GM23248 (cell line): ENCODE data around the gene GGCX. TPM values are rescaled to one million over a fixed set of nuclear protein-coding genes. Genes with fewer than 3 reads are reported as not detected.

Experiments used
- DNase-seq: peaks from one replicate; pipeline ENCODE4 v3.0.0-alpha.2; 2015
- H2AFZ ChIP-seq: fragments of 200-600 bp; sonication (generic); 2 replicates; pipeline ENCODE4 v1.6.1; 2016; ENCODE audit warnings: antibody characterized with exemption
- H3F3A ChIP-seq: fragments of 200-600 bp; sonication (generic); 2 replicates; pipeline ENCODE4 v1.6.1; 2016; ENCODE audit warnings: mild to moderate bottlenecking, antibody characterized with exemption, mixed run types; ENCODE audit not compliant: insufficient read depth
- H3K27ac ChIP-seq: fragments of 200-600 bp; sonication (generic); 2 replicates; pipeline ENCODE4 v1.5.1; 2016; ENCODE audit warnings: mild to moderate bottlenecking
- H3K27me3 ChIP-seq: fragments of 200-600 bp; sonication (generic); replicated peaks from 2 replicates; pipeline ENCODE4 v1.6.1; 2016; ENCODE audit warnings: mild to moderate bottlenecking; ENCODE audit not compliant: insufficient read depth
- H3K36me3 ChIP-seq: fragments of 200-600 bp; sonication (generic); 2 replicates; pipeline ENCODE4 v1.6.1; 2016; ENCODE audit warnings: low read depth, mild to moderate bottlenecking
- H3K4me1 ChIP-seq: fragments of 200-600 bp; sonication (generic); 2 replicates; pipeline ENCODE4 v1.6.1; 2016; ENCODE audit warnings: mild to moderate bottlenecking; ENCODE audit not compliant: insufficient read depth
- H3K4me2 ChIP-seq: fragments of 200-600 bp; sonication (generic); one replicate; pipeline ENCODE4 v1.6.1; 2016; ENCODE audit warnings: mild to moderate bottlenecking; ENCODE audit not compliant: unreplicated experiment
- H3K4me3 ChIP-seq: fragments of 200-600 bp; sonication (generic); 2 replicates; pipeline ENCODE4 v1.5.1; 2016; ENCODE audit warnings: mild to moderate bottlenecking
- H3K79me2 ChIP-seq: fragments of 200-600 bp; sonication (generic); 2 replicates; pipeline ENCODE4 v1.6.1; 2016; ENCODE audit warnings: mild to moderate bottlenecking; ENCODE audit not compliant: insufficient read depth
- H3K9ac ChIP-seq: fragments of 200-600 bp; sonication (generic); 2 replicates; pipeline ENCODE4 v1.6.1; 2016; ENCODE audit warnings: mild to moderate bottlenecking
- H3K9me2 ChIP-seq: fragments of 200-600 bp; sonication (generic); 2 replicates; pipeline ENCODE4 v1.6.1; 2016; ENCODE audit warnings: mixed run types, mild to moderate bottlenecking, moderate library complexity; ENCODE audit not compliant: insufficient read depth
- H3K9me3 ChIP-seq: fragments of 200-600 bp; sonication (generic); one replicate; pipeline ENCODE4 v1.6.1; 2017; ENCODE audit warnings: low read depth
- H4K20me1 ChIP-seq: fragments of 200-600 bp; sonication (generic); 2 replicates; pipeline ENCODE4 v1.6.0; 2016; ENCODE audit not compliant: insufficient read depth
- EZH2 ChIP-seq: fragments of 200-600 bp; sonication (generic); IDR thresholded peaks from 2 replicates; pipeline ENCODE4 v1.6.1; 2018; ENCODE audit warnings: antibody characterized with exemption, mild to moderate bottlenecking; ENCODE audit not compliant: insufficient read depth, poor library complexity, severe bottlenecking
- EZH2phosphoT487 ChIP-seq: fragments of 200-600 bp; sonication (generic); IDR thresholded peaks from 2 replicates; pipeline ENCODE4 v1.6.1; 2018; ENCODE audit warnings: antibody characterized with exemption, moderate library complexity, mild to moderate bottlenecking, low read depth; ENCODE audit not compliant: insufficient read depth
- WGBS, 2 experiments: methylation state at CpG; one replicate each; pipeline ENCODE4 v1.1.6; 2015 to 2017; ENCODE audit warnings: low lambda C conversion rate in 2 of 2, low coverage in 1 of 2; ENCODE audit errors: missing lambda C conversion rate in 2 of 2; 5-methylcytosine and 5-hydroxymethylcytosine counted together
- in situ Hi-C: fragments of 300-500 bp; cut with MboI; formaldehyde crosslinking; loops from 2 replicates; pipeline ENCODE4 v1.15.0; 2020
- polyA plus RNA-seq: library from polyadenylated mRNA; unstranded; fragments of >200 nt; fragmentation: Nextera tagmentation; extraction: Ambion mirVana; gene quantifications from 2 replicates; pipeline ENCODE4 v1.2.1, GENCODE V29; 2016
- total RNA-seq: library from RNA; depleted of rRNA; stranded (reverse); fragments of >200 nt; shearing (Covaris generic); gene quantifications from 2 replicates; pipeline ENCODE4 v1.2.3, GENCODE V29; 2014

GGCX gene
- total and polyA plus RNA-seq, 2 experiments from 2014 or later: 62.7 to 81.3 TPM

DNA sequence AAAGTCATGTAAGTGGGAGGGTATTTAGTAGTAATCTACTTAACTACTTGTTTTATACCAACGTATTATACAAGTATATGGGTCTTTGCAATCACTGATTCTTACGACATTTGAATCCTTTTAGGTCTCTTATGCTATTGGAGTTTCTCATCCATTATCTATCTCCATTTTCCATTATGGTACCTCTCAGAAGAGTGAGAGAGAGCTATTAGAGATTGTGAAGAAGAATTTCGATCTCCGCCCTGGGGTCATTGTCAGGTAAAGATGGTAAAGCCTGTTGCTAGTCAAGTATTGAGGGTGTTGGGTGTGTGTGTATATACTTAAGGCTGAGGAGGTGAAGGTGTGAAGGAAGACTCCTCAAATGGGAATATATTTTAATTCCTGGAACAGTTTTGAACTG is 18.5 kb downstream of the GGCX start:
- H3K27me3 ChIP-seq: no peaks in the 10 kb centered on the region
- in situ Hi-C loops: no loop called here
- H3K4me2 ChIP-seq: peak overlapping the region; percentile 100
- H3K9me2 ChIP-seq: no peaks in the 10 kb centered on the region
- H3K27ac ChIP-seq: peak overlapping the region; percentile 1; the same call in 1 of the 2 replicates
- H3K9ac ChIP-seq: 0 out of 2 replicates have a peak overlapping the region, but pooled peaks have one; percentile 9
- peaks cover 86% of the 10 kb centered on the region for H3F3A ChIP-seq
- H3K4me3 ChIP-seq: peak overlapping the region; percentile 92; the same call in 1 of the 2 replicates
- H4K20me1 ChIP-seq: peaks cover 30% of the 10 kb centered on the region
- no peak overlapping the region for H2AFZ ChIP-seq
- no peaks in the 10 kb centered on the region for H3K9me3 ChIP-seq
- H3K4me1 ChIP-seq: peaks cover 22% of the 10 kb centered on the region
- no peak for TF ChIP-seq EZH2phosphoT487
- no peak for TF ChIP-seq EZH2
- no peak for DNase-seq
- 89 to 93% methylated on average over 4 of the region's 4 CpGs for WGBS, 2 experiments
- H3K36me3 ChIP-seq: peaks cover 58% of the 10 kb centered on the region
- H3K79me2 ChIP-seq: peaks cover 59% of the 10 kb centered on the region

- no peak for TF ChIP-seq EZH2
- no peak for TF ChIP-seq EZH2phosphoT487
- WGBS, 2 experiments: 37 to 38% methylated on average over 5 of the region's 5 CpGs
- DNase-seq: peak; percentile 66
- Histone ChIP-seq H3K4me2 (peak overlapping the region; percentile 100), H3K9me3 (no peaks in the 10 kb centered on the region), H4K20me1 (peaks cover 30% of the 10 kb centered on the region), H3K79me2 (peaks cover 67% of the 10 kb centered on the region), H3K27ac (peak overlapping the region; percentile 95), H3K9me2 (no peaks in the 10 kb centered on the region), H3K27me3 (no peaks in the 10 kb centered on the region), H3F3A (peaks cover 81% of the 10 kb centered on the region), H3K9ac (peak overlapping the region; percentile 98), H3K4me1 (peaks cover 29% of the 10 kb centered on the region), H2AFZ (no peak overlapping the region), H3K36me3 (peaks cover 58% of the 10 kb centered on the region), H3K4me3 (peak overlapping the region; percentile 92)
- in situ Hi-C loops: no loop called here
Observed at GRCh38 chr2:85541753-85542457, 19.4 kb downstream of the GGCX start.

DNA sequence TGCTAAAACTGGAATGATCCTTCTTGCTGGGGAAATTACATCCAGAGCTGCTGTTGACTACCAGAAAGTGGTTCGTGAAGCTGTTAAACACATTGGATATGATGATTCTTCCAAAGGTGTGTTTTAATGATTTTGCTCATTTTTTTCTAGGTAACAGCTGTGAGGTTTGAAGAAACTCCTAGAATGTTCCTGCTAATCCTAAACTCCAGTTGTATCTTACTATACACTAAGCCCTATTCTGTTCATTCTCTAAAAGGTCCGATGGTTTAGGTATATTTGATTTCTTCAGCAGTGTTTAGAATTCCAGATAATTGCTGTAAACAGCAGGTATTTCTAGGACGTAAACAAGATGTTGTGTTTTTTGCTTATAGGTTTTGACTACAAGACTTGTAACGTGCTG is 20.0 kb downstream of the GGCX start:
- no peaks in the 10 kb centered on the region for H3K9me2 ChIP-seq
- in situ Hi-C loops: no loop called here
- no peak for TF ChIP-seq EZH2phosphoT487
- no peak for TF ChIP-seq EZH2
- no peaks in the 10 kb centered on the region for H3K27me3 ChIP-seq
- peaks cover 70% of the 10 kb centered on the region for H3K79me2 ChIP-seq
- peak overlapping the region; percentile 98 for H3K9ac ChIP-seq
- H3K4me1 ChIP-seq: peaks cover 36% of the 10 kb centered on the region
- no peak overlapping the region for H2AFZ ChIP-seq
- H3K27ac ChIP-seq: peak overlapping the region; percentile 95
- peaks cover 30% of the 10 kb centered on the region for H4K20me1 ChIP-seq
- 11 to 14% methylated on average over 4 of the region's 4 CpGs for WGBS, 2 experiments
- H3K4me2 ChIP-seq: peak overlapping the region; percentile 100
- no peaks in the 10 kb centered on the region for H3K9me3 ChIP-seq
- no peak for DNase-seq
- H3F3A ChIP-seq: peaks cover 80% of the 10 kb centered on the region
- H3K36me3 ChIP-seq: peaks cover 58% of the 10 kb centered on the region
- H3K4me3 ChIP-seq: peak overlapping the region; percentile 92

- H3K9me2 ChIP-seq: no peaks in the 10 kb centered on the region
- in situ Hi-C loops: no loop called here
- peaks cover 37% of the 10 kb centered on the region for H3K4me1 ChIP-seq
- peak overlapping the region; percentile 92 for H3K4me3 ChIP-seq
- H3K79me2 ChIP-seq: peaks cover 70% of the 10 kb centered on the region
- no peak overlapping the region for H2AFZ ChIP-seq
- H3F3A ChIP-seq: peaks cover 71% of the 10 kb centered on the region
- H3K9ac ChIP-seq: peak overlapping the region; percentile 98
- peaks cover 47% of the 10 kb centered on the region for H3K36me3 ChIP-seq
- H3K9me3 ChIP-seq: no peaks in the 10 kb centered on the region
- TF ChIP-seq EZH2 (no peak), EZH2phosphoT487 (no peak)
- H4K20me1 ChIP-seq: peaks cover 30% of the 10 kb centered on the region
- H3K27me3 ChIP-seq: no peaks in the 10 kb centered on the region
- DNase-seq: peak; percentile 54
- 2 to 4% methylated on average over 11 of the region's 11 CpGs for WGBS, 2 experiments
- H3K27ac ChIP-seq: peak overlapping the region; percentile 95
- peak overlapping the region; percentile 100 for H3K4me2 ChIP-seq
Observed at GRCh38 chr2:85540133-85540648, 21.1 kb downstream of the GGCX start.
